ENCODE results near the gene COL1A2. TPM values are rescaled to one million over a fixed set of nuclear protein-coding genes. Genes with fewer than 3 reads are reported as not detected.

Gene COL1A2
- total RNA-seq, 4 donors from 2014 or later = 109 to 374 (median 242) TPM

- TF ChIP-seq CTCF (IDR thresholded peaks at IDR 0.05; ENCODE audit: low read depth) = no peak
These were observed 30.9 kb downstream of the COL1A2 start for GRCh38 chr7:94425546-94425945.

GRCh38 chr7:94426980-94427875 is 32.5 kb downstream of the COL1A2 start:
- TF ChIP-seq CTCF (IDR thresholded peaks at IDR 0.05; ENCODE audit: low read depth) = no peak

DNA sequence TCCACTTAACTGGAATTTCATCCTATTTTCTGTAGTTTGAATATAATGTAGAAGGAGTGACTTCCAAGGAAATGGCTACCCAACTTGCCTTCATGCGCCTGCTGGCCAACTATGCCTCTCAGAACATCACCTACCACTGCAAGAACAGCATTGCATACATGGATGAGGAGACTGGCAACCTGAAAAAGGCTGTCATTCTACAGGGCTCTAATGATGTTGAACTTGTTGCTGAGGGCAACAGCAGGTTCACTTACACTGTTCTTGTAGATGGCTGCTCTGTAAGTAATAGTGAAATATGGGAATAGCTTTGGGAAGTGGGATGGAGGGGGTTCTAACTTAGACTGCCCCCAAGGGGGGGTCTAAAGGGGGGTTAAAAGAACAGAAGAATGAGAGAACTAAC is 34.5 kb downstream of the COL1A2 start:
- TF ChIP-seq CTCF (IDR thresholded peaks at IDR 0.05; ENCODE audit: low read depth) = no peak

DNA sequence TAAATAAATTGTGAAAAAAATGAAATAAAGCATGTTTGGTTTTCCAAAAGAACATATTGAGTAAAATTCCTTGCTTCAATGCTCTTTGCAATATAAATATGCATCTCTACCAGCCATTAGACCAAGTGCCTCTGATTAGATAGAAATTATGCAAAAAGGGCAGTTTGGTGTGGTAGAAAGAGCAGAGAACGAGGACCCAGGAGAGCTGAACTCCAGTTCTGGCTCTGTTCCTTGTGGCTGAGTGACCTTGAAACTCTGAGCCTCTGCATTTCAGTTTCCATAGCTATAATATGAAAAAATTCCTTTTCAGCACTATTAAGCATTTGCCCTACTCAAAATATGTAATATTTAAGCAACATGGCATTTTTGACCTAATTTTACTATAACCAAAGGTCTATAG is 36.5 kb downstream of the COL1A2 start:
- TF ChIP-seq CTCF (IDR thresholded peaks at IDR 0.05; ENCODE audit: low read depth) = no peak

GRCh38 chr7:94431619-94432280 is 37.1 kb downstream of the COL1A2 start:
- no peak for TF ChIP-seq CTCF (IDR thresholded peaks at IDR 0.05; ENCODE audit: low read depth)

DNA sequence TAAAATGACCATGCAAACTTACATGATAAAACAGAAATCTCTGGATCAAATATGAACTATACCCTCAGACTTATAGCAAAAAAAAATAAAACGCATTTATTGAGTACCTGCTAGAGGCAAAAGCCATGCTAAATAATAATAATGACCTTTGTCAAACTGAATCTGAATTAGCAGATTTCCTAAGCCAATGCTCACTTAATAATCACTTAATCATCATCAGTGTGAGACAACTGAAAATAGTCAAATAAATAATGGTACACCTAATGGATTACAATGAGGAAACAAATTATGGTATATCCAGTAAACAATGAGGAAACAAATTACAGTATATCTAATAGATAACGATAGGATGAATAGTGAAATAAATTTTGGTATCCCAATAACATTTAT is 37.6 kb downstream of the COL1A2 start:
- no peak for TF ChIP-seq CTCF (IDR thresholded peaks at IDR 0.05; ENCODE audit: low read depth)

DNA sequence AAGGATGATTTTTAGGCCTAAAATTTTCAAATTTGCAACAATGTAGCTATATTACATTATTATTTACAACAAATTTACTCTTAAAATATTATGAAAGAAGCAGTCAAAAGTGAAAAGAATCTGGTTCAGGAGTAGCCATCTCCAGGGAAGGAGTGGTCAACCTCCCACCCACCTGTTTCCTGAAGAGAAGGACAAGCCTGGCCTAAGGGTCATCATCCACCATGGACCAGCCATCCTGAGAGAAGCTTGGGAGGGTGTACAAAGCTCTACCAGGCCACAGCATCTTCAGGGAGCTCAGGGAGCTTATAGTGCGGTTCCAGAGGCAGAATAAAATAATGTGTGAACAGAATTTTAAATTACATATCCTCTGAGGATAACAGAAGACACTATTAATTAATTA is 38.1 kb downstream of the COL1A2 start:
- TF ChIP-seq CTCF (IDR thresholded peaks at IDR 0.05; ENCODE audit: low read depth) = no peak

Measured in subcutaneous adipose tissue (tissue), 4 donors.